Measurements from ENCODE around the gene HIPK2. TPM values are rescaled to one million over a fixed set of nuclear protein-coding genes. Genes with fewer than 3 reads are reported as not detected.

HIPK2 gene
- total and polyA plus RNA-seq, 2 experiments from 2014 or later: 7.3 to 16.9 TPM

DNA sequence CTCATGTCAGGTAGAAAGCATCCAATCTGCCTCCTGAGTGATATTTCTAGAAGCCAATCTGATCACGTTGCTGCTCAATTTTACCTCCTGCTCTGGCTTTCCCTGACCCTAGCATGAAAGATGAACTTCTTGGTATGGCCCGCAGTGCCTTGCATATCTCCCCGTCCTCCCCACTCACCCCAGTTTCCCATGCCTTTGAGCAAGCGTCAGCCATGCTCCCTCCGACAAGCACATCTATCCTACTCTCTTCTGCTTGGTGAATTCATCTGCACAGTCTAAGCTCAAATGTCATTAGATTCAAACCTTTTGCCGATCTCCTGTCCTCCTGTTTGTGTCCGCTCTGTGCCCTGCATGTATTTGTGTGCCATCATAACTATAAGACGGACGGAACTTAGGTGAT is 45.1 kb upstream of the HIPK2 start:
- Mint-ChIP-seq H3K9me3 (no peaks in the 10 kb centered on the region), H3K36me3 (ENCODE audit: low read depth) (no peaks in the 10 kb centered on the region), H3K27me3 (ENCODE audit: insufficient read depth, low read depth, poor library complexity) (peaks cover 6% of the 10 kb centered on the region), H3K4me1 (no peaks in the 10 kb centered on the region), H3K4me3 (no peak overlapping the region), H3K27ac (no peak overlapping the region)
- peaks cover 3% of the 10 kb centered on the region; the same call in 1 of the 2 replicates for H3K9me2 ChIP-seq (ENCODE audit: insufficient read depth)
- H3K27me3 ChIP-seq (ENCODE audit: insufficient read depth): no peaks in the 10 kb centered on the region
- no peaks in the 10 kb centered on the region for H3K4me1 ChIP-seq (ENCODE audit: insufficient read depth)
- H4K20me1 ChIP-seq (replicated peaks; ENCODE audit: insufficient read depth): no peaks in the 10 kb centered on the region
- TF ChIP-seq JUNB (IDR thresholded peaks at IDR 0.05; ENCODE audit: unreplicated experiment): no peak
- no peak for TF ChIP-seq REST (IDR thresholded peaks at IDR 0.05; ENCODE audit: unreplicated experiment)
- TF ChIP-seq ZNF114 (CRISPR knock-in tag; IDR thresholded peaks at IDR 0.05): no peak
- no peak for TF ChIP-seq CTCF (conservative IDR thresholded peaks at IDR 0.05; ENCODE audit: low read depth in 2 of 2)
- TF ChIP-seq, protein P1, sequence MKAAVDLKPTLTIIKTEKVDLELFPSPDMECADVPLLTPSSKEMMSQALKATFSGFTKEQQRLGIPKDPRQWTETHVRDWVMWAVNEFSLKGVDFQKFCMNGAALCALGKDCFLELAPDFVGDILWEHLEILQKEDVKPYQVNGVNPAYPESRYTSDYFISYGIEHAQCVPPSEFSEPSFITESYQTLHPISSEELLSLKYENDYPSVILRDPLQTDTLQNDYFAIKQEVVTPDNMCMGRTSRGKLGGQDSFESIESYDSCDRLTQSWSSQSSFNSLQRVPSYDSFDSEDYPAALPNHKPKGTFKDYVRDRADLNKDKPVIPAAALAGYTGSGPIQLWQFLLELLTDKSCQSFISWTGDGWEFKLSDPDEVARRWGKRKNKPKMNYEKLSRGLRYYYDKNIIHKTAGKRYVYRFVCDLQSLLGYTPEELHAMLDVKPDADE (IDR thresholded peaks at IDR 0.05): no peak
- no peaks in the 10 kb centered on the region for H3K36me3 ChIP-seq (ENCODE audit: insufficient read depth)
- ATAC-seq (no peak), DNase-seq (ENCODE audit: low spot score) (no peak)
- H2AFZ ChIP-seq: no peak overlapping the region
- H3F3A ChIP-seq (replicated peaks; ENCODE audit: low read depth): no peaks in the 10 kb centered on the region
- H3K4me2 ChIP-seq: no peak overlapping the region
- no peak overlapping the region for H3K4me3 ChIP-seq
- no peaks in the 10 kb centered on the region for H3K79me2 ChIP-seq (replicated peaks; ENCODE audit: insufficient read depth)
- H3K27ac ChIP-seq (ENCODE audit: low read depth): no peak overlapping the region

GRCh38 chr7:139821349-139822105 is 43.7 kb upstream of the HIPK2 start:
- Histone ChIP-seq H3K4me2 (no peak overlapping the region), H4K20me1 (replicated peaks; ENCODE audit: insufficient read depth) (no peaks in the 10 kb centered on the region), H3K36me3 (ENCODE audit: insufficient read depth) (no peaks in the 10 kb centered on the region), H3F3A (replicated peaks; ENCODE audit: low read depth) (no peaks in the 10 kb centered on the region), H3K9me2 (ENCODE audit: insufficient read depth) (peaks cover 5% of the 10 kb centered on the region; the same call in 1 of the 2 replicates), H3K4me1 (ENCODE audit: insufficient read depth) (no peaks in the 10 kb centered on the region), H3K27me3 (ENCODE audit: insufficient read depth) (no peaks in the 10 kb centered on the region), H2AFZ (no peak overlapping the region), H3K4me3 (no peak overlapping the region), H3K79me2 (replicated peaks; ENCODE audit: insufficient read depth) (no peaks in the 10 kb centered on the region), H3K27ac (ENCODE audit: low read depth) (no peak overlapping the region)
- no peak for ATAC-seq
- DNase-seq (ENCODE audit: low spot score): no peak
- Mint-ChIP-seq H3K27me3 (ENCODE audit: insufficient read depth, low read depth, poor library complexity) (peaks cover 6% of the 10 kb centered on the region), H3K27ac (no peak overlapping the region), H3K9me3 (no peaks in the 10 kb centered on the region), H3K4me3 (no peak overlapping the region), H3K36me3 (ENCODE audit: low read depth) (no peaks in the 10 kb centered on the region), H3K4me1 (no peaks in the 10 kb centered on the region)
- TF ChIP-seq EZH2phosphoT487 (IDR thresholded peaks at IDR 0.05; ENCODE audit: unreplicated experiment): no peak
- TF ChIP-seq, protein P2, sequence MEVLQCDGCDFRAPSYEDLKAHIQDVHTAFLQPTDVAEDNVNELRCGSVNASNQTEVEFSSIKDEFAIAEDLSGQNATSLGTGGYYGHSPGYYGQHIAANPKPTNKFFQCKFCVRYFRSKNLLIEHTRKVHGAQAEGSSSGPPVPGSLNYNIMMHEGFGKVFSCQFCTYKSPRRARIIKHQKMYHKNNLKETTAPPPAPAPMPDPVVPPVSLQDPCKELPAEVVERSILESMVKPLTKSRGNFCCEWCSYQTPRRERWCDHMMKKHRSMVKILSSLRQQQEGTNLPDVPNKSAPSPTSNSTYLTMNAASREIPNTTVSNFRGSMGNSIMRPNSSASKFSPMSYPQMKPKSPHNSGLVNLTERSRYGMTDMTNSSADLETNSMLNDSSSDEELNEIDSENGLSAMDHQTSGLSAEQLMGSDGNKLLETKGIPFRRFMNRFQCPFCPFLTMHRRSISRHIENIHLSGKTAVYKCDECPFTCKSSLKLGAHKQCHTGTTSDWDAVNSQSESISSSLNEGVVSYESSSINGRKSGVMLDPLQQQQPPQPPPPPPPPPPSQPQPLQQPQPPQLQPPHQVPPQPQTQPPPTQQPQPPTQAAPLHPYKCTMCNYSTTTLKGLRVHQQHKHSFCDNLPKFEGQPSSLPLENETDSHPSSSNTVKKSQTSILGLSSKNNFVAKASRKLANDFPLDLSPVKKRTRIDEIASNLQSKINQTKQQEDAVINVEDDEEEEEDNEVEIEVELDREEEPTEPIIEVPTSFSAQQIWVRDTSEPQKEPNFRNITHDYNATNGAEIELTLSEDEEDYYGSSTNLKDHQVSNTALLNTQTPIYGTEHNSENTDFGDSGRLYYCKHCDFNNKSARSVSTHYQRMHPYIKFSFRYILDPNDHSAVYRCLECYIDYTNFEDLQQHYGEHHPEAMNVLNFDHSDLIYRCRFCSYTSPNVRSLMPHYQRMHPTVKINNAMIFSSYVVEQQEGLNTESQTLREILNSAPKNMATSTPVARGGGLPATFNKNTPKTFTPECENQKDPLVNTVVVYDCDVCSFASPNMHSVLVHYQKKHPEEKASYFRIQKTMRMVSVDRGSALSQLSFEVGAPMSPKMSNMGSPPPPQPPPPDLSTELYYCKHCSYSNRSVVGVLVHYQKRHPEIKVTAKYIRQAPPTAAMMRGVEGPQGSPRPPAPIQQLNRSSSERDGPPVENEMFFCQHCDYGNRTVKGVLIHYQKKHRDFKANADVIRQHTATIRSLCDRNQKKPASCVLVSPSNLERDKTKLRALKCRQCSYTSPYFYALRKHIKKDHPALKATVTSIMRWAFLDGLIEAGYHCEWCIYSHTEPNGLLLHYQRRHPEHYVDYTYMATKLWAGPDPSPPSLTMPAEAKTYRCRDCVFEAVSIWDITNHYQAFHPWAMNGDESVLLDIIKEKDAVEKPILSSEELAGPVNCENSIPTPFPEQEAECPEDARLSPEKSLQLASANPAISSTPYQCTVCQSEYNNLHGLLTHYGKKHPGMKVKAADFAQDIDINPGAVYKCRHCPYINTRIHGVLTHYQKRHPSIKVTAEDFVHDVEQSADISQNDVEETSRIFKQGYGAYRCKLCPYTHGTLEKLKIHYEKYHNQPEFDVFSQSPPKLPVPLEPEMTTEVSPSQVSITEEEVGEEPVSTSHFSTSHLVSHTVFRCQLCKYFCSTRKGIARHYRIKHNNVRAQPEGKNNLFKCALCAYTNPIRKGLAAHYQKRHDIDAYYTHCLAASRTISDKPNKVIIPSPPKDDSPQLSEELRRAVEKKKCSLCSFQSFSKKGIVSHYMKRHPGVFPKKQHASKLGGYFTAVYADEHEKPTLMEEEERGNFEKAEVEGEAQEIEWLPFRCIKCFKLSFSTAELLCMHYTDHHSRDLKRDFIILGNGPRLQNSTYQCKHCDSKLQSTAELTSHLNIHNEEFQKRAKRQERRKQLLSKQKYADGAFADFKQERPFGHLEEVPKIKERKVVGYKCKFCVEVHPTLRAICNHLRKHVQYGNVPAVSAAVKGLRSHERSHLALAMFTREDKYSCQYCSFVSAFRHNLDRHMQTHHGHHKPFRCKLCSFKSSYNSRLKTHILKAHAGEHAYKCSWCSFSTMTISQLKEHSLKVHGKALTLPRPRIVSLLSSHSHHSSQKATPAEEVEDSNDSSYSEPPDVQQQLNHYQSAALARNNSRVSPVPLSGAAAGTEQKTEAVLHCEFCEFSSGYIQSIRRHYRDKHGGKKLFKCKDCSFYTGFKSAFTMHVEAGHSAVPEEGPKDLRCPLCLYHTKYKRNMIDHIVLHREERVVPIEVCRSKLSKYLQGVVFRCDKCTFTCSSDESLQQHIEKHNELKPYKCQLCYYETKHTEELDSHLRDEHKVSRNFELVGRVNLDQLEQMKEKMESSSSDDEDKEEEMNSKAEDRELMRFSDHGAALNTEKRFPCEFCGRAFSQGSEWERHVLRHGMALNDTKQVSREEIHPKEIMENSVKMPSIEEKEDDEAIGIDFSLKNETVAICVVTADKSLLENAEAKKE (CRISPR knock-in tag; IDR thresholded peaks at IDR 0.05): no peak

Measured in GM23338 (cell line).